ENCODE measurements around the gene CSTB.

The CSTB gene

GRCh38 chr21:43767984-43768867, 7.9 kb downstream of the CSTB start:
- DNase-seq (ENCODE audit: low read depth): no peak

- no peak for DNase-seq (ENCODE audit: low read depth)
Measured at GRCh38 chr21:43767498-43767983, 8.6 kb downstream of the CSTB start.

GRCh38 chr21:43766734-43767497, 9.2 kb downstream of the CSTB start:
- DNase-seq (ENCODE audit: low read depth): no peak

- DNase-seq (ENCODE audit: low read depth): no peak
Measured at GRCh38 chr21:43764576-43765495, 11.3 kb downstream of the CSTB start.

GRCh38 chr21:43763901-43764523, 12.1 kb downstream of the CSTB start:
- no peak for DNase-seq (ENCODE audit: low read depth)

DNA sequence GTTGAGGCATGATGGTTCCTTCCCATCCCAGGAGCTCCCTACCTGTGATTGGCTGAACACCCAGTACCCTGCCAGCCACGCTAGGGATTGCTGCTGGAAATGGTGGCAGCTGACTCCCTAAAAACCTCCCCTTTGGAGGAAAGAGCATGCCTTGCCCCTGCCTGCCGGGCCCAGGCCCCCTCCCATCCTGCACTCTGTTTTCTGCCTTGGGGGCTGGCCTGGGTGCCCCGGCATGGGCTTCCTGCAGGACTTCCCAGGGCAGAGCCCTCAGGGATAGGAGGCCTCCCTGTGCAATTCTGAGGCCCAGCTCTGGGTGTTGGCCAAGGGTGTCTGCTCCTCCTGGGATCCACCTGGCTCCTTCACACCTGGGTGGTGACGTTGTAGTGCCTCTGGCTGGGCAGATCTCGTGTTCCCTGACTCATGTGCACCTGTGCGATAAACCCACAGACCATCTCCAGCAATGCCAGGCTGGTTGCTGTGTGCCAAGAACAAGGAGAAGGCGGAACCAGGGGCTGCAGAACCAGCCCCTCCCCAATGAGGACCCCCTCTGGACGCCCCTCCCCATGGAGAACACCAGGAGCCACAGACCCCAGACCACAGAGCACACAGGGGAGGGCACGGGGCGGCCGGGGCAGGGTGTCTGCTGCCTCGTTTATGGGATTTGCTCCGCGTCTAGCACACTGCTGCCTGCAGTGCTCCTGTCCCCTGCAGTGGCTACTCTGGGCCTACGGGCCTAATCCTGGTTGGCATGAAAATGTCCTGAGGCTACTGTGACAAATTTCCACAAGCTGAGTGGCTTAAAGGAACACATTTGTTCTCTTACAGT, 13.6 kb downstream of the CSTB start:
- no peak for DNase-seq (ENCODE audit: low read depth)

- DNase-seq (ENCODE audit: low read depth): no peak
Measured at GRCh38 chr21:43761886-43762285, 14.2 kb downstream of the CSTB start.

GRCh38 chr21:43760391-43760958, 15.6 kb downstream of the CSTB start:
- DNase-seq (ENCODE audit: low read depth): no peak

GRCh38 chr21:43759651-43760050, 16.5 kb downstream of the CSTB start:
- DNase-seq (ENCODE audit: low read depth): no peak

DNA sequence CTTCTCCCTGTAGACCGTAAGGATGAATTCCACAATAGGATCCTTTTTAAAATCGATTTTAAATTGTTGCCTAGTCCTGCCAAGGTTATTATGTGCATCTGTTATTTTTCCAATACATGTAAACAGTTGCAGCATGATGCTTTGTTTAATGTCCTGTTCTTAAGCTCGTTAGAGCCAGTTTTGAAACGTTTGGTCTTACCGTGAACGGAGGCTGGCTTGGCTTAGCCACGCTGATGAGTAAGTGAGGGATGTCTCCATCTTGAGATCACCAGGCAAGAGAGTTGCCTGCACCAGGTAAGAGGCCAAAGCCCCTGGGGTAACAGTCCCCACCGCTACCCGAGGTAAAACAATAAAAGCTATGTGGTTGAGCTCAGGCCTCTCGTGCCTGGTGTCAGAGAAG, 17.3 kb downstream of the CSTB start:
- DNase-seq (ENCODE audit: low read depth): no peak

DNA sequence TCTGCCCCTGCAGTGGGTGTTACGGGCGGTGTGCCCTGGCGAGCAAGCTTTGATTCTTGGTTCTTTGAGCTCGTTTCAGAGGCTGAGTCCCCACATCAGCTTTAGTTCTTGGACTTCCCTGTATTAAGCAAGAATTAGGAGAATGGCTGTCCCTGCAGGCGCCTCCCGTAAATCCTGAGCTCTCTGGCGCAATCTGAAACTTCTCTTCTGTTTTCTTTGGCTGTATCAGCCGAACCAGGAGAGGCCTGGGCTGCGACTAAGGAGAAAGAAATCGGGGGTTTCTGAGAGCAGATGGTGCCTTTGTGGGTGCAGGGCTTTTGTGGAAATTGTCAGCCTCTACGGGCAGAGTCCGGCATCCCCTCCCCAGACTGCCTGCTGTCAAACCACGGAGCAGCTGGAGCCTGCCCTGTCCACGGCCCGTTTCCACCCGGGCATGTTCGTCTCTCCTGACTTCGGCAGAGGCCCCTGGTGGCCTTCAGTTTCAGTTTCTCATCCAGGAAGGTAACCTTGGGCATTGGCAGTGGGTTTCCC, 17.9 kb downstream of the CSTB start:
- DNase-seq (ENCODE audit: low read depth): no peak

DNA sequence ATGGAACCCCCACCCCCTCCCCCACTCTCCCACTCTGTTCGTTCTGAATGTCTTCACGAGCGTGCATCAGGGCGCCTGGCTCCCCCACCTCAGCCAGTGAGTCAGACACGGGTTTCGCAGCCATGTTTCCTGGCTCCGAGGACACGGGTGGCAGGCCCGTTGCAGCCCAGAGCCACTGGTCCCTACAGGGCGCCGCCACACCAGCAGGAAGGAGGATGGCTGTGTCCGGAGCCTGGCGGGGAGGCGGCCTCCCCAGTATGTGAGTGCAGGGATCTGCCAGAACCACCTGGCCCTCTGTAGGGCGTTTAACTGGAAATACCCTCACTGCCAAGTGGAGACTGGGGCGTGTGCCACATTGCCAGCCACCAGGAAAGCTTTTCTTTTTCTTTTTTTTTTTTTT, 18.5 kb downstream of the CSTB start:
- DNase-seq (ENCODE audit: low read depth): no peak

- DNase-seq (ENCODE audit: low read depth): no peak
Measured at GRCh38 chr21:43755820-43756594, 20.1 kb downstream of the CSTB start.

GRCh38 chr21:43754948-43755781, 20.9 kb downstream of the CSTB start:
- no peak for DNase-seq (ENCODE audit: low read depth)

- DNase-seq (ENCODE audit: low read depth): no peak
Measured at GRCh38 chr21:43753439-43753799, 22.7 kb downstream of the CSTB start.

DNA sequence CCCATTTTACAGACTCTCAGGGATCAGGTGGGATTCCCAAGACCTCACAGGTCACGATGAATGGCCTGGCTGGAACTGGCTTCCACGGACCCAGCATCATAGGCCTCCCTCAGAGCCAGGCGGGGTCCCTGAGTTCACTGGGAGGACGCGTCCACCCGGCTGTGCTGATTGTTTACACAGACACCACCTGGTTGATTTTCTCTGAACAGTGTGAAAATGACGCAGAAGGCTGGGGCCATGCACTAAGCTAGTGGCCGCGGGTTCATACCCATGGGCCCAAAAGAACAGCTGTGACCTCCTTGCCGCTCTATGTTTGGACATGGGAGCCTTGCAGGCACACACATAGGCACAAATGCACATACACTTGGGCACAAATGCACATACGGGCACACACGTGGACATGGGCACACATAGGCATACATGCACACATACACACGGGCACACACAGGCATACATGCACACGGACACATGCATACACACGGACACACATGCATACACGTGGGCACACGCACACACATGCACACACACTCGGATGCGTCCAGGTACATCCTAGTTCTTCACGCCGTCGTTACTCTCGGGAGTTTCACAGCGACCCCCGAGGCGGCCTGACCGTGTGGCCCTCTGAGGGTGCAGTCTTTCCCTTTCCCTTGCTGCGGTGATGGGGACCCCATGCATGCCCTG, 23.2 kb downstream of the CSTB start:
- no peak for DNase-seq (ENCODE audit: low read depth)

GRCh38 chr21:43751955-43752591, 24.0 kb downstream of the CSTB start:
- DNase-seq (ENCODE audit: low read depth): no peak

All from T follicular helper cell (primary cell).